ENCODE results near the gene ACTMAP. TPM values are rescaled to one million over a fixed set of nuclear protein-coding genes. Genes with fewer than 3 reads are reported as not detected.

Gene ACTMAP
- total and polyA plus RNA-seq, 2 of the 13 experiments (the other 11 are each of a cell fraction or from before 2014, with no cell fraction given): 2.2 to 7.9 TPM

- TF ChIP-seq BRF2 (CRISPR knock-in tag; IDR thresholded peaks at IDR 0.05) (no peak), ZNF850 (CRISPR knock-in tag; conservative IDR thresholded peaks at IDR 0.05) (no peak), ZNF891 (CRISPR knock-in tag; IDR thresholded peaks at IDR 0.05) (no peak), IRX3 (CRISPR knock-in tag; IDR thresholded peaks at IDR 0.05; ENCODE audit: borderline replicate concordance, low read depth) (no peak), ELF1 (CRISPR knock-in tag; IDR thresholded peaks at IDR 0.05) (peak; percentile 90), IRF2 (CRISPR knock-in tag; IDR thresholded peaks at IDR 0.05) (peak; percentile 50; the same call in 1 of the 2 replicates), FOXC1 (CRISPR knock-in tag; IDR thresholded peaks at IDR 0.05; ENCODE audit: borderline replicate concordance) (0 out of 2 replicates have a peak, but pooled peaks have one; percentile 30), KDM6A (CRISPR knock-in tag; IDR thresholded peaks at IDR 0.05; ENCODE audit: low read depth) (no peak), MAFK (conservative IDR thresholded peaks at IDR 0.05 in 1 of 2, IDR thresholded peaks at IDR 0.05 in 1 of 2; ENCODE audit: low read length in 2 of 2) (no peak), NONO (IDR thresholded peaks at IDR 0.05) (no peak), NONO (CRISPR knock-in tag; conservative IDR thresholded peaks at IDR 0.05) (no peak; the same call in none of the 2 replicates), SP1 (IDR thresholded peaks at IDR 0.05) (0 out of 2 replicates have a peak, but pooled peaks have one; percentile 44), SP1 (CRISPR knock-in tag; IDR thresholded peaks at IDR 0.05) (peak; percentile 93), ZFP1 (CRISPR knock-in tag; IDR thresholded peaks at IDR 0.05) (no peak), BCL6 (CRISPR knock-in tag; IDR thresholded peaks at IDR 0.05) (0 out of 2 replicates have a peak, but pooled peaks have one; percentile 11), ZBTB7B (CRISPR knock-in tag; IDR thresholded peaks at IDR 0.05) (peak; percentile 8; the same call in 1 of the 2 replicates), SOX13 (IDR thresholded peaks at IDR 0.05) (no peak), SOX13 (CRISPR knock-in tag; conservative IDR thresholded peaks at IDR 0.05 in 1 of 2, IDR thresholded peaks at IDR 0.05 in 1 of 2) (0 out of 4 replicates have a peak, but pooled peaks of 1 of the 2 experiments have one; percentile 27), FOXA1 (IDR thresholded peaks at IDR 0.05) (no peak), FOXA1 (CRISPR knock-in tag; IDR thresholded peaks at IDR 0.05) (no peak), E2F1 (CRISPR knock-in tag; IDR thresholded peaks at IDR 0.05) (peak; percentile 96), ATF1 (CRISPR knock-in tag; IDR thresholded peaks at IDR 0.05) (peak; percentile 89), ZNF317 (CRISPR knock-in tag; IDR thresholded peaks at IDR 0.05) (no peak), ZNF383 (CRISPR knock-in tag; IDR thresholded peaks at IDR 0.05; ENCODE audit: borderline replicate concordance) (0 out of 2 replicates have a peak, but pooled peaks have one; percentile 53), ZBTB7A (CRISPR knock-in tag; IDR thresholded peaks at IDR 0.05) (no peak), CREBL2 (CRISPR knock-in tag; IDR thresholded peaks at IDR 0.05; ENCODE audit: borderline replicate concordance) (no peak; the same call in 1 of the 2 replicates), ZNF337 (CRISPR knock-in tag; IDR thresholded peaks at IDR 0.05; ENCODE audit: borderline replicate concordance, low read depth) (no peak), ZNF451 (CRISPR knock-in tag; IDR thresholded peaks at IDR 0.05) (no peak), HDAC6 (IDR thresholded peaks at IDR 0.05; ENCODE audit: low read depth, low read length) (no peak), ZBTB3 (CRISPR knock-in tag; IDR thresholded peaks at IDR 0.05; ENCODE audit: borderline replicate concordance, low read depth) (no peak; the same call in 1 of the 2 replicates), ARNTL (CRISPR knock-in tag; IDR thresholded peaks at IDR 0.05) (peak; percentile 87), SMAD3 (CRISPR knock-in tag; IDR thresholded peaks at IDR 0.05) (peak; percentile 21; the same call in 1 of the 2 replicates)
Observed at GRCh38 chr19:40750058-40750873, at the start of gene ACTMAP (continued).
